ENCODE measurements around the gene SDC1. TPM values are rescaled to one million over a fixed set of nuclear protein-coding genes. Genes with fewer than 3 reads are reported as not detected.

SDC1 gene
- polyA plus RNA-seq, 3 donors from 2014 or later = not detected

Other genes starting within 250 kb of the SDC1 start
- 1 to 10 TPM; 2.3 to 2.7 (median 2.4) TPM for gene WDR35, start 235.0 kb downstream of the SDC1 start, polyA plus RNA-seq
- not detected for gene MATN3, start 212.5 kb downstream of the SDC1 start, polyA plus RNA-seq
- 100 to 1,000 TPM; 116 to 164 (median 153) TPM for gene LAPTM4A, start 173.5 kb downstream of the SDC1 start, polyA plus RNA-seq
- gene PUM2, start 125.7 kb upstream of the SDC1 start, polyA plus RNA-seq = 10 to 100 TPM; 11.2 to 23.9 (median 21.1) TPM
- gene RHOB, start 221.9 kb upstream of the SDC1 start, polyA plus RNA-seq = 1 to 10 TPM in 2 of 3 donors, under 1 TPM in 1; 0.91 to 4.8 (median 4.4) TPM